ENCODE results near the gene NARS2. TPM values are rescaled to one million over a fixed set of nuclear protein-coding genes. Genes with fewer than 3 reads are reported as not detected.

The NARS2 gene
- total RNA-seq, 4 donors from 2014 or later: 9.0 to 22.1 (median 9.2) TPM

- WGBS, 2 donors (ENCODE audit: low coverage in 1 of 2): 70 to 100% methylated on average over 2 of the region's 3 CpGs
- Histone ChIP-seq H3K36me3 (no peaks in the 10 kb centered on the region), H3K9me3 (peaks cover 0 to 12% (median 0%) of the 10 kb centered on the region in 3 donors), H3K4me1 (peaks cover 0 to 7% (median 0%) of the 10 kb centered on the region in 3 donors), H3K27ac (no peak overlapping the region), H3K4me3 (no peak overlapping the region), H3K27me3 (no peaks in the 10 kb centered on the region)
- TF ChIP-seq POLR2A (IDR thresholded peaks at IDR 0.05) (no peak), POLR2AphosphoS5 (IDR thresholded peaks at IDR 0.05) (no peak), EP300 (IDR thresholded peaks at IDR 0.05) (no peak)
- TF ChIP-seq, protein P1, sequence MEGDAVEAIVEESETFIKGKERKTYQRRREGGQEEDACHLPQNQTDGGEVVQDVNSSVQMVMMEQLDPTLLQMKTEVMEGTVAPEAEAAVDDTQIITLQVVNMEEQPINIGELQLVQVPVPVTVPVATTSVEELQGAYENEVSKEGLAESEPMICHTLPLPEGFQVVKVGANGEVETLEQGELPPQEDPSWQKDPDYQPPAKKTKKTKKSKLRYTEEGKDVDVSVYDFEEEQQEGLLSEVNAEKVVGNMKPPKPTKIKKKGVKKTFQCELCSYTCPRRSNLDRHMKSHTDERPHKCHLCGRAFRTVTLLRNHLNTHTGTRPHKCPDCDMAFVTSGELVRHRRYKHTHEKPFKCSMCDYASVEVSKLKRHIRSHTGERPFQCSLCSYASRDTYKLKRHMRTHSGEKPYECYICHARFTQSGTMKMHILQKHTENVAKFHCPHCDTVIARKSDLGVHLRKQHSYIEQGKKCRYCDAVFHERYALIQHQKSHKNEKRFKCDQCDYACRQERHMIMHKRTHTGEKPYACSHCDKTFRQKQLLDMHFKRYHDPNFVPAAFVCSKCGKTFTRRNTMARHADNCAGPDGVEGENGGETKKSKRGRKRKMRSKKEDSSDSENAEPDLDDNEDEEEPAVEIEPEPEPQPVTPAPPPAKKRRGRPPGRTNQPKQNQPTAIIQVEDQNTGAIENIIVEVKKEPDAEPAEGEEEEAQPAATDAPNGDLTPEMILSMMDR (IDR thresholded peaks at IDR 0.05): no peak
- no peak for ATAC-seq
These were observed 168.0 kb downstream of the NARS2 start for GRCh38 chr11:78406568-78407196.

DNA sequence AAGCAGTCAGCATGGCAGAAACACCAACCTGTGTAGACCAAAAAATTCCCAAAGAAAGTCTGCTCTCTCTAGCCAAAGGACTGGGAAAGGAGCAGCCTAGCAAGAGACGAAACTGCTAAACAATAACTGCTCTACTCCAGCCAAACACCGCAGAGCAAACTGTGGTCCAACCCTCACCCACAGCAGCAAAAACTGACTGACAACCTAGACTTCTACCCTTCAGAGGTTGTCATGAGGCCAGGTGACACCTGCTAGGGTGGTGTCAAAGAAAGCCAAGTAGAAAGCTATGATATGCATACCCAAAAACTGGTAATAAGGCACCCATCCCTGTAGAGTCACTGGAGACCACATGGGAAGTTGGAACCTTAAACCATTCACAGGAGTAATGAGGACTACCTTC is 168.9 kb downstream of the NARS2 start:
- Histone ChIP-seq H3K4me1 (peaks cover 0 to 7% (median 0%) of the 10 kb centered on the region in 3 donors), H3K36me3 (no peaks in the 10 kb centered on the region), H3K27ac (no peak overlapping the region), H3K4me3 (no peak overlapping the region), H3K27me3 (no peaks in the 10 kb centered on the region), H3K9me3 (peaks cover 0 to 12% (median 0%) of the 10 kb centered on the region in 3 donors)
- ATAC-seq: no peak
- 60 to 100% methylated on average over 1 of the region's 2 CpGs for WGBS, 2 donors (ENCODE audit: low coverage in 1 of 2)
- TF ChIP-seq POLR2AphosphoS5 (IDR thresholded peaks at IDR 0.05) (no peak), EP300 (IDR thresholded peaks at IDR 0.05) (no peak), POLR2A (IDR thresholded peaks at IDR 0.05) (no peak)
- TF ChIP-seq, protein P1 (IDR thresholded peaks at IDR 0.05): no peak

DNA sequence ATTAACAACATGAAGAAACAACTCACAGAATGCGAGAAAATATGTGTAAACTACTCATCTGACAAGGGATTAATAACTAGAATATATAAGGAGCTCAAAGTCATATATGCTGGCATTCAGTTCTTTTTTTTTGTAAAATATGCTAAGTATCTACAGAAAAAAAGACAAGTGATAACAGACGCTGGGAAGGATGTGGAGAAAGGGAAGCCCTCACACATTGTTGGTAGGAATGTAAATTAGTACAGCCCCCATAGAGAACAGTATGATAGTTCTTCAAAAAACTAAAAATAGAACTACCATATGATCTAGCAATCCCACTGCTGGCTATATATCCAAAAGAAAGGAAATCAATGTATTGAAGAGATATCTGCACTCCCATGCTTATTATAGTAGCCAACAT is 170.9 kb downstream of the NARS2 start:
- no peak for TF ChIP-seq POLR2A (IDR thresholded peaks at IDR 0.05)
- no peak for TF ChIP-seq POLR2AphosphoS5 (IDR thresholded peaks at IDR 0.05)
- no peak for TF ChIP-seq EP300 (IDR thresholded peaks at IDR 0.05)
- 70 to 88% methylated on average over 2 of the region's 2 CpGs for WGBS, 2 donors (ENCODE audit: low coverage in 1 of 2)
- no peak for ATAC-seq
- no peak overlapping the region for H3K27ac ChIP-seq
- no peaks in the 10 kb centered on the region for H3K27me3 ChIP-seq
- no peak overlapping the region for H3K4me3 ChIP-seq
- H3K4me1 ChIP-seq: peaks cover 0 to 23% (median 3%) of the 10 kb centered on the region in 3 donors
- no peaks in the 10 kb centered on the region for H3K9me3 ChIP-seq
- H3K36me3 ChIP-seq: no peaks in the 10 kb centered on the region

DNA sequence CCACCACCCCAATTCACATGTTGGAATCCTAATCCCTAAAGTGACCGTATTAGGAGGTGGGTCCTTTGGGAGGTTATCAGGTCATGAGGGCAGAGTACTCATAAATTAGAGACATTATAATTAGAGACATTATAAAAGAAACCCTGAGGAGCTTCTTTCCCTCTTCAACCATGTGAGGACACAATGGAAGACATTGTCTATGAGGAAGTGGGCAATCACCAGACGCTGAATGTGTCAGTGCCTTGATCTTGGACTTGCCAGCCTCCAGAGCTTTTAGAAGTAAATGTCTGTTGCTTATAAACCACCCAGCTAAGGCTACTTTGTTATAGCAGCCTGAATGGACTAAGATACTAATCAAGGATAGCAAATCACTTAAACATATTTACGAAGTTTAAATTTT is 171.8 kb downstream of the NARS2 start:
- no peak for ATAC-seq
- 78 to 99% methylated on average over 2 to 3 of the region's 3 CpGs for WGBS, 2 donors (ENCODE audit: low coverage in 1 of 2)
- Histone ChIP-seq H3K4me3 (no peak overlapping the region), H3K36me3 (no peaks in the 10 kb centered on the region), H3K9me3 (no peaks in the 10 kb centered on the region), H3K27ac (no peak overlapping the region), H3K27me3 (no peaks in the 10 kb centered on the region), H3K4me1 (peaks cover 0 to 26% (median 3%) of the 10 kb centered on the region in 3 donors)
- TF ChIP-seq POLR2A (IDR thresholded peaks at IDR 0.05) (no peak), EP300 (IDR thresholded peaks at IDR 0.05) (no peak), POLR2AphosphoS5 (IDR thresholded peaks at IDR 0.05) (no peak)
- TF ChIP-seq, protein P1 (IDR thresholded peaks at IDR 0.05): no peak

DNA sequence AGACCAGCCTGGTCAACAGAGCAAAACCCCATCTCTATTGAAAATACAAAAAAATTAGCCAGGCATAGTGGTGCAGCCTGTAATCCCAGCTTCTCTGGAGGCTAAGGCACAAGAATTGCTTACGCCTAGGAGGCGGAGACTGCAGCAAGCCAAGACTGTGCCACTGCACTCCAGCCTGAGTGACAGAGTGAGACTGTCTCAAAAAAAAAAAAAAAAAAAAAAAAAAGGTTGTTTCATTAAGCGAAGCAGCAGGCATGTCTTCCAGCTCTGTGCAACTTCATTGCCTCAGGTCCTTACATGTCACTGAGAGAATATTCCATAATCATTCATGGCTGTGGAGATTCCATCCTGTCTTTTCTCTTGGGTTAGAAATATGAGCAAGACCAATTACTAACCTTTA is 174.0 kb downstream of the NARS2 start:
- TF ChIP-seq EP300 (IDR thresholded peaks at IDR 0.05) (no peak), POLR2AphosphoS5 (IDR thresholded peaks at IDR 0.05) (no peak), POLR2A (IDR thresholded peaks at IDR 0.05) (no peak)
- TF ChIP-seq, protein P1 (IDR thresholded peaks at IDR 0.05): no peak
- Histone ChIP-seq H3K36me3 (no peaks in the 10 kb centered on the region), H3K9me3 (no peaks in the 10 kb centered on the region), H3K27ac (no peak overlapping the region), H3K27me3 (no peaks in the 10 kb centered on the region), H3K4me3 (no peak overlapping the region), H3K4me1 (peaks cover 0 to 33% (median 3%) of the 10 kb centered on the region in 3 donors)
- no peak for ATAC-seq
- 94% methylated on average over 3 of the region's 3 CpGs; no CpG with 5 or more reads in 1 of the 2 donors for WGBS, 2 donors (ENCODE audit: low coverage in 1 of 2)

All from gastroesophageal sphincter (tissue), 4 donors.